Stimulated activated CD8-positive, alpha-beta memory T cell treated with anti-CD3 and anti-CD28 coated beads, Interleukin-7, amount 100 ng/mL, for 4 hours (primary cell): ENCODE measurements around the gene GPRIN3.

Source experiments
- DNase-seq, 2 donors: peaks; one replicate each; pipeline ENCODE4 v3.0.0-alpha.2; 2020; ENCODE audit warnings: low read depth in 2 of 2

GPRIN3 gene

DNA sequence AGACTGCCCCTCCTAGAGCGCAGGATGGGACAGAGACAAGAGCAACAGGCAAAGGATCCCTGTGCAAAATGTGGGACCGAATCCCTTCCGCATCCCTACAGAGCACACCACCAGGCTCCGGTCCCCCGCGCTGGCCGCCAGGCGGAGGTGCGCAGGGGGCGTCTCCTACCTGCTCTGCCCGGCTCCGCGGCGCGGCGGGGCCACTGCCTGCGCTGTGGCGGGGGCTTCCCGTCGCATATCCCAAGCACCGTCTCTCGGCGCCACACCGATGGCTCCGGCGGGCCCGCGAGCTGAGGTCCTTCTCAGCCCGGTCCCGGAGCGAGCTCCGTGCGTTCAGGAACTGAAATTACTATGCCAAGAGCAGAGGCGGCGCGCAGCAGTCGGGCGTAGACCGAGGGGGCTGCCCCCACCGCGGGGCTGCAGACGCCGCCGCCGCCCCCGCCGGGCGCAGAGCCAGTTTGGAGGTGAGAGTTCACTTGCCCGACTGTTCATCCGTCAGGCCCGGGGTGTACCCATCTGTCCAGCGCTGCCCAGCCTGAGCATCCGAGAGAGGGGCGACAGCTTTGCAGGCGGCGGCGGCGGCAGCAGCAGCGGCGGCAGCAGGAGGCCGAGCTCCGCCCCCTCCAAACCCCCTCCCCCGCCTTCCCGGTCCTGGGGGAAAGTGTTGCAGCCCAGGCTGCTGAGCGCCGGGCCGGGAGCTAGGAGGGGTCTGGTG is at the start of gene GPRIN3:
Gene GPRIN3 (minus strand): TSS at position 355 of the 715 bp plus-strand sequence. CDS start 57,690 bp downstream, outside the sequence.
- peak in 1 of 2 donors; percentile 67 for DNase-seq

DNA sequence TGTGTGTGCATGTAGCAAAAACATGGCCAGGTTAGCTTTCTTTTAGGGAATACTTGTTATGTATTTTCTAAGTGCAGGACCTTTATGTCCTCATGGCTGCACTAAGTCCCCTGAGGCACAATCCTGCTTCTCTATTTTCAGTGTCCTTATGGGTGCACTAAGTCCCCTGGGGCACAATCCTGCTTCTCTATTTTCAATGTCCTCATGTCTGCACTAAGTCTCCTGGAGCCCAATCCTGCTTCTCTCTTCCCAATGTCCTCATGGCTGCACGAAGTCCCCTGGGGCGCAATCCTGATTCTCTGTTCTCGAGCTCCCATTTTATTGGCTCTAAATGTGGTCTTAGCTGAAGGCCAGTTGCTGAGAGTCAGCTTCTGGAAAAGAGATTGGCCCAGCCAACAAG is 49.7 kb upstream of the GPRIN3 start:
- no peak for DNase-seq

DNA sequence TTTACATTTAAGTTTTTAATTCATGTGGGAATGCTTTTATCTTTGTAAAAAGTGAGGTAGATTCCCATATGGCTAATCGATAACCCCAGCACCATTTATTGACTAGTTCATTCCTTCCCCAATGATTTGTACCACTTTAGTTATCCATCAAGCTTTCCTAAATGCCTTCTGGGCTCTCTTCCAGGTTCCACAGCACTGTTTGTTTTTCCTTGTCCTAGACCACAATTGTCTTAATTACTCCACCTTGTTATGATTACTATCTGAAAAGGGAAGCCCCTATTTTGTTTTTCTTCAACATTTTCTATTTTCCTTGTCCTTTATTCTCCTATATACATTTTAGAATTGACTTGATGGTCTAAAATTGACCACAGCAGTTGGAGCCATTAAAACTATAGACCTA is 48.5 kb upstream of the GPRIN3 start:
- DNase-seq = no peak

DNA sequence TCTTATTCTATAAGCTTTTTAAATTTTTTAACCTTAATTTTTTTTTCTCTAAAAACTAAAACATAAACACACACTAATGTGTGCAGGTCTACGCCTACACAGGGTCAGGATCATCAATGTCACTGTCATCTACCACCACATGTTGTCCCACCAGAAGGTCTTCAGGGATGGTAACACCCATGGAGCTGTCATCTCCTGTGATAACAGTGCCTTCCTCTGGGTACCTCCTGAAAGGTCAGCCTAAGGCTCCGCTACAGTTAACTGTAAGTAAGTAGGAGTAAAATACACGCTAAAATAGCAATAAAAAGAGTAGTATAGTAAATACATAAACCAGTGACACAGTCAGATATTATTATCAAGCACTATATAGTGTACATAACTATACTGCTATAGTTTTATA is 45.9 kb upstream of the GPRIN3 start:
- DNase-seq = no peak

DNA sequence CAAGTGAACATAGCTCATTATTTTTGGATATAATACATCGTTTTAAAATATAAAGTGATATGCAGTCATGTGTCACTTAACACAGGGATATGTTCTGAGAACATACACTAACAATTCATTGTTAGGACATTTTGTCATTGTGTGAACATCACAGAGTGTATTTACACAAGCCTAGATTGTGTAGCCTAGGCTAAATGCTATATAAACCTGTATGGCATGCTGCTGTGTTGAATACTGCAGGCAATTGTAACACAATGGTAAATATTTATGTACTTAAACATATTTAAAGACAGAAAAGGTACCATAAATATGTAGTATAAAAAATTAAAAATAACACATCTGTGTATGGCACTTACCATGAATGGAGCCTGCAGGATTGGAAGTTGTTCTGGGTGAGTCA is 44.9 kb upstream of the GPRIN3 start:
- no peak for DNase-seq

DNA sequence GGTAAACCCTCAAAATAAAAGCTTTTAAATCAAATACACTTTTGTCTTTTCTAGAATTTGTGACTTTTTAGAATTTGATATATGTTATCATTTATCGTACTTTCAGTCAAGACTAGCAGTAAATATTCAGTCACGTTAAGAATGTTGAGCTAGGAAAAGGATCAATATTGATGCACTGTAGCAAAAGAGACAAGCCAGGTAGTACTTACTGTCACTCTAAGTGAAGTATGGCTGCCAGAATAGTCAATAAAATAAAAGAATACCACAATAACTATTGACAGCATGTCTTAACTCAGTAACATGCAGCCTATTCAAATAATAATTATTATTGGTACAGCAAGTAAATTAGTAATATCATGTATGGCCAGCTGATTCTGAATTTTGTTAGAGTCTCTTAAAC is 43.6 kb upstream of the GPRIN3 start:
- no peak for DNase-seq

DNA sequence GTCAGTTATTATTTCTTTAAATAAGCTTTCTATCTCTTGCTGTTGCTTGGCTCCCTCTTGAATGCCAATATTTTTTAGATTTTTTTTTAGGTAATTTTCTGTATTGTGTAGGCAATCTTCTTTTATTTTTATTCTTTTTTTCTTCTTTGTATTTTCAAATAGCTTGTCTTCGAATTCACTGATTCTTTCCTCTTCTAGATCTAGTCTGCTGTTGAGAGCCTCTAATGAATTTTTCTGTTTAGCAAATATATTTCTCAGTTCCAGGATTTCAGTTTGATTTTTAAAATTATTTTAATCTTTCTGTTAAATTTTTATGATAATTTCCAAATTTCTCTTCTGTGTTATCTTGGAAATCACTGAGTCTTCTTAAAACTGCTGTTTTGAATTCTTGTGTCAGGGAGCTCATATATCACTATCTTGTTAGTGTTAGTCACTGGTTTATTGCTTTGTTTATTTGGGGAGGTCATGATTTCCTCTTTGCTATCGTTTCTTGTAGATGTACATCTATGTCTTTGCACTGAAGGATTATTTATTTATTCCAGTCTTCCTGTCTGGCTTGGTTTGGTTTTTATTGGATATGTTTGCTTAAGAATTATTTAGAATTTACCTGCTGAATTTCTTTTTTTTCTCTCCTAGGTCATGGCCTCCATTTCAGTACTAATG is 39.9 kb upstream of the GPRIN3 start:
- no peak for DNase-seq

DNA sequence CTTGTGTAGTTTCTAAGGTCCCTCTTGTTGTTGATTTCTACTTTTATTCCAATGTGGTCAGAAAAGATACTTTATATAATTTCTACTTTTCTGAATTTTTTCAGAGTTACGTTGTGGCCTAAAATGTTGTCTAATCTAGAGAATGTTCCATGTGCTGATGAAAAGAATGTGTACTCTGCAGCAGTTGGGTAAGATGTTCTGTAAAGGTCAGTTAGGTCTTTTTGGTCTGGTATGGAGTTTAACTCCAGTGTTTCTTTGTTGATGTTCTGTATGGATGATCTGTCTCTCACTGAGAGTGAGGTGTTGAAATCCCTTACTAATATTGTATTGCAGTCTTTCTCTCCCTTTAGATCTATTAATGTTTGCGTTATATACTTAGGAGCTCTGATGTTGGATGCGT is 37.0 kb upstream of the GPRIN3 start:
- no peak for DNase-seq

DNA sequence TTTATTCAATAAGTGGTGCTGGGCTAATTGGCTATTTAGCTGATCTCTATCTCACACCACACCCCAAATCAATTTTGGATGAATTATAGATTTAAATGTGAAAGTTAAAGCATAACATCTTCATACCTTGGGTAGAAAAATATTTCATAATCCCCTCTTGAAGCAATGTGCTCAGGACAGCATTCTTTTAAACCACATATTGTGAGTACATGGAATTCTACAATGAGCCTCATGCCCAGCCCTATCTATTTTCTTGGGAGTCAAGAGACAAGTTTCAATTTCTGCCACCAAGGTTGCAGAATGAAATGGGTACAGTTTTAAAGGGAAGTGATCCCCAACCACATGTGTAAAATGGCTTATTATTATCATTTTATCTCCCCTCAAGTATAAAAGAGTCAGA is 30.6 kb upstream of the GPRIN3 start:
- no peak for DNase-seq

DNA sequence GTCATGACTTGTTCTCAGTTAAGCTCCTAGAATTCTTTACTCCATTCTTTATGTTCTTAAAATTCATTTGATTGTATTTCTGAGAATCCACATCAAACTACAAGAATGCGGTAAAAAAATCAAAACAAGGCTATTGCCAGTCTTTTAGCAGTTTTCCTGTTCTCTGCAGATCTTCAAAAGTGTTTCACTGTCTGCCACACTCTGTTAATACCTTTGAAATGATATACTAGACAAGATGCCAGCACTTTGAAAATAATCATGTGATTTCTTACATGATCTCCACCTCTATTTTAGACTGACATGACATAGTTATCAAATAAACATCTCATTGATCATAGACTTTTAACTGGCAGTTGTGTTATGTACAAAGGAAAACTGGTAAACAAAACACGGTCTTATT is 30.1 kb upstream of the GPRIN3 start:
- no peak for DNase-seq

DNA sequence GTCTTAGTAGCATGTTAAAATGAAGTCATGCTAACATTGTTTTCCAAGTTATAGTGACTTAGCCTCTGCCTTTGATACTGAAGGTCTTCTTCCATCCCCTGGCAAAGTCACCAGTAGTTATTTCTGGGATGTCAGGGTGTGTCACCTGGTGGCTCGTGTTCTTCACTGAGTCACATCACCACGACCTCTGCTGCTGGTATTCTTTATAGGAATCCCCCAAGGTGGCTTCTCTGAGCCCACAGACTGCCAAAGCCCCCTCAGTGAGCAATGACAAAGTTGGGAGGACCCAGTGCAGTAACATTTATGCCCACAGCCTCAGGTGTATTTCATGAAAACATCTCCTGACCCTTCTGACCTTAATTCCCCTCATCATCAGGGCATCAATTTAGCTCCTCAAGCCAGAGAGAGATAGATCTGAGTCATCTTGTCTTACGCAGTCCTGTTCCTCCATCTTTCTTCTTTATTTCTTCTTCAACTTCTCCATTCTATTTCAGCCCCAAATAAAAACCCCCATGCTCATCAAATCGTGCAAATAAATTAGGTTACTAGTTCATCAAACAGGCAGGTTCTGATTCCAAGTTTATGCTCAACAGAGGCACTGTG is 29.3 kb upstream of the GPRIN3 start:
- no peak for DNase-seq

DNA sequence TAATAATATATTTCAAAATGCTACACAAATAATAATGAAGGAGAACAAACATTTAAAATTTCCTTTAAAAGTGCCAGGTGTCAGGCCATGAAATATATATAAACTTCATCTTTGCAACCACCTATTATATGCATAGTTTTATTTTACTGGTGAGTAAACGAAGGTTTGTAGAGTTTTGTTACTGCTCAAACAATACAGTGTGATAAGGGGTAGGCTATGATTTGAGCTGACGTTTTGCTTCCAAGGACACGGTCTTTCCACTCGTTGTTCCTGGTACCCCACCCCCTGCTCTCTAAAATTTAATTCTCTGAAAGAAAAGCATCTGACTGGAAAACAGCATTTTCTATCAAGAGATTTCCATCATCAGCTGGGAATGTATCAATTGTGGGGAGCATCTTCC is 27.2 kb upstream of the GPRIN3 start:
- no peak for DNase-seq

DNA sequence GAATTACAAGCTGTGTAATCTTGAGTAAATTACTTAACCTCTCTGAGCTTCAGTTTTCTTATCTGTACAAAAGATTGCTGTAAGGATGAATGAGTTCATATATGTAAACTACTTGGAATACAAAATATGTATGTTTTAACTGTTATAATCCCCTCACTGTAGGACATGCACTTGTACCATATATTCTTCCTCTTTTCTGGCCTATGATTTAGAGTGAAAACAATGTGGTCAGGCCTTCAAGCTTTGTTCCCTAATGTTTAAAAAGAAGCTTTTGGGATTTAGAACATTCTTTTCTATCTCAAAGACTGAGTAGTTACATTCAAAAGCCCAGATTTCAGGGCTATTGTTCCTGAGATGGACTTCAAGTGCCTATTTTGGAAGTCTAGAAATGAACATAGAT is 26.7 kb upstream of the GPRIN3 start:
- DNase-seq = no peak

DNA sequence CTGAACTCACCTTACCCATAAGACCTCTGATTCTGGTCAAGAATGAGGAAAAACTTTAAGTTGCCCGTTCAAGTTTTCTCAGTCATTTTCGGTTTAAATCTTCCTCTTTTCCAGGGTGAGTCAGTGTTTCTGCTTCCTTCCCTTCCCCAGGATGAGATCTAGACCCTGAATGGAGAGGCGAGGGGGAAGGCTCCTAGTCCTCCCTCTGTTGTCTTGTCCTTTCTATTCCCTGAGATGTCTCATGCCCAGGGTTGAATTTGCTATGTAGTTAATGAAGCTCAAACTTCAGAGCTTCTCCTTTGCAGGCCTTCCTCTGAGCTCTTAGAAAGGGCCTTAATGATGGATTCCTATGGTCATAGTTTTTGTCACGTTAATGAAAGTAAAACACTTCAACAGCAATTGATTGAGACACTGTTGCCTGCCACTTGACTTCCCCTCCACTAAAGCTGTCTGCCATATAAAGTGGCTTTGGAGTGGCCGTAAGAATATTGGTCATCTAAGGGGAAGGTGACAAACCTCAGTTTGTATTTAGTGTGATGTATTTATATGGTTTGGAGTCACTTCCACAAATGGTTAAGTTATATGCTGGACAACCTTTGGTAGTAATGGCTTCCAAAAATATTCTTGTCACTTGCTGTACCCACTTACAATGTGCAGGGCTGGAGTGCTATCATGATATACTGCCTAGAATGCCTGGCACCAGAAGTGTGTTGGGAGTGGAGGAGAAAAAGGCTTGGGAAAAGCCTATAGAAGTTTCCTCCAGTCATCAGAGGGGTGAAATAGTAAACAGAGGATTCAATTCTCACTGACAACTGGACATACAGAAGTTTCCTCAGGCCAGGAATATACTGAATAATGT is 24.3 kb upstream of the GPRIN3 start:
- no peak for DNase-seq

DNA sequence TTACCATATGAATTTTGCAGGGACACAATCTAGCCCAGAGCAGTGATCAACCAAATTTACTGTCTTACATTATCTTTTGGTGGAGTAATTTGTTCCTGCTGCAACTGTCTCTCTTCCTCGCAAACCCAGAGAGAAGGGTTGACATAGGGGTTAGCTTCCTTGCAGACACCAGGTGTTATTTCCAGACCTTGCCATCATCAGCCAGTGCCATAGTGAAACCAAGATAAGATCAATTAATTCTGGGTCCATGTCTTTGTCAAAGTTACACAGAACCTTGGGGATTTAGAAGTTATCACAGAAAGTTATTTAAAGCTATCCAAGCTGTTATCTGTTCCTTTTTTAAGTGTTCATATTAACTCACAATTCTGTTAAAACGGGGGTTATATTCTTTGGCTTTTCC is 23.6 kb upstream of the GPRIN3 start:
- no peak for DNase-seq

DNA sequence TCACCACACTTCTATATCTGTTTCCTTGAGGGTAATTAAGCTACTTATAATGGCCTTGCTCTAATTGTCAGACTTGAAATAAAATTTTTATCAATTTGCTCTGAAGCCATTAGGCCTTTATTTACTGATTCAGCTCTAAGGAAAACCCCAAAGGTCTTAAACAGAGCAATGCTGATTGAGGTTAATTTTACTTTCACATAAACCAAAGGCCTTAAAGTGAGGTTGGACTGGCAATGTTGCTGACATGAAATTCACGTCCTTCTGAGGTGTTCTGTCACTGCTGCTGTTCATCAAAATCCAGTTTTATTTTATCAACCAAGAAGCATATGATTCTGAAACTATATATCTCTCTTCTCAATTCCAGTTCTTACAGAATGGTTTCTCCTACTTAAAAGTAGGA is 21.7 kb upstream of the GPRIN3 start:
- DNase-seq = no peak

DNA sequence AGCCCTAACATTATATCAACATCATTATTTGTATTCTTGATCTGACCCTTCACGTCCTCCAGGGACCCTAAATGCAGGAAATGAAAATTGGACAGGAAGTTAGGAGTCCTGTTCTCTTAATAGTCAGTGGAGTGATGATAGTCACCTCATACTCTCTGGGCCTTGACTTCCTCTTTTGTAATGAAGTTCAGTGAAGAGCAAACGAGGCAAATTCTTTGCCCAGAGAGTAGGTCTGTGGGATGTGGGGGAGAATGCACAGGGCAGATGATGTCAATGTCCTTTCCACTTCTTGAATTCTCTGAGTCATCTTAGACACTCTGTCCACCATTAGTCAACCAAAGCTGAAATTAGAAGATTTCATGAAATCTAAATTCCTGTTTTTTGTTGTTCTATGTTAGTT is 17.1 kb upstream of the GPRIN3 start:
- no peak for DNase-seq

DNA sequence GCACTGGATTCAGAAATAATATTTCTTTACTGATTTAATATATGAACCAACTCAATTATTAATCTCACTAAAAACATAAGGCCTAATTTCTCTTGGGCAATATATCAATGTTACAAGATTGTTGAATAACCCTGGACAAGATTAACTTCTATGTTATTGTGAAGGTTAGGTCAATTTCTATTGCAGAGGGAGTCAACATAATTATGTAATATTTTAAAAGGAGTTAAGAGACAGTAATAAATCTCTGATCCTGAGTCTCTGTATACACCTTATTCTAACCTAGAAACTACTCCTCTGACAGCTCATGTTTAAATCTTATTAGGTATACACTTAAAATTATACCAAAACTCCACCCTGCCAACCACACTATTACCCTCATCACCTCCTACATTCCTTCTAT is 15.1 kb upstream of the GPRIN3 start:
- DNase-seq = no peak

DNA sequence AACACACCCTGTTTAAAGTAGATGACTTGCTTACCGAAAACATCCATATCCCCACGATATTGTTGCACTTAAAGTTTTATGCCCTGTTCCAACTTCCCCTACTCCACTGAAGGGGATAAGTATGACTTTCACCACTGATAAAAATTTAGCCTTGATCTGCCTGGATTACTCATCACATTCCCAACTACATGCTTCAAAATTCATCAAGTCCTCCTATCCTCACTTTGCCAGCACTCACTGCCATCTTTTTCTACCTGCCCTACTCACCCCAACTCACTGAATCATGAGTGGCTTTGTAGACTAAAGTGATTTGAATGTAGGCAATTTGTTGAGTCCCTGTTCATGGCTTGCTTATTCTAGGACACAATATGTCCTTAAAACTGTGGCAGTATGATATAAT is 12.2 kb upstream of the GPRIN3 start:
- no peak for DNase-seq

DNA sequence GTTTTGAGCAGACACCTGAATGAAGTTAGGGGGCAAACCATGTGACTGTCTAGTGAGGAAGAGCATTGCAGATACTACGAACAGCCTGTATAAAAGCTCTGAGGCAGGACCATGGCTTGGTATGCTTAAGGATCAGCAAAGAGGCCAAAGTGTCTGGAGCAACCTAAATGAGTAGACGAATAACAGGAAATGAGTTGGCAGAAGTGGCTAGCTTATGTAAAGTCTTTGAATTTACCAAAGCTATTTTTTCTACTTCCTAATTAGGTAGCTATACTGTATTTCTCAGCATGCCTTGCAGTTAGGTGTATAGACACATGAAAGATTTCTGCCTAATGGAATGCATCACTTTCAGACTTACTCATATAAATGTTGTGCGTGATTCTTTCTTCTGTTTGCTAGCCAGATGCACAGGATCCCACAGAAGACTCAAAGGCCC is 9.3 kb upstream of the GPRIN3 start:
- no peak for DNase-seq

DNA sequence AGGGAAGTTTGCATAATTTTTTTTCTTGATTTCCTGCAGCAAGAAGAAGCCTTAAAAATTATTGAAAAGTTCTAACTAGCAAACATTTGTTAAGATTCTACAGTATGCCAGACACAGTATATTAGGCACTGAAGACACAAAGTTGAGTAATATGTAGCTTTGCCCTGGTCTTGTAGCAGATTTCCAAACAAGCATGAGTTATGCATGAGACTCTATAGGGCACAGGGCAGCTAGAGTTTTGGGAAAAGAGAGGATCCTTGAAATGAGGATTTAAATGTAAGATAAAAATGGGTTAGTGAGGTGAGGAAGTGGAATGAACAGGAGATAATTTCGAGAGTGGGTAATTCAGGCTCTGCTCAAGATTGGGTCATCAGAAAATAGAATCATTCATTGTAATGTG is 8.6 kb upstream of the GPRIN3 start:
- DNase-seq = no peak

DNA sequence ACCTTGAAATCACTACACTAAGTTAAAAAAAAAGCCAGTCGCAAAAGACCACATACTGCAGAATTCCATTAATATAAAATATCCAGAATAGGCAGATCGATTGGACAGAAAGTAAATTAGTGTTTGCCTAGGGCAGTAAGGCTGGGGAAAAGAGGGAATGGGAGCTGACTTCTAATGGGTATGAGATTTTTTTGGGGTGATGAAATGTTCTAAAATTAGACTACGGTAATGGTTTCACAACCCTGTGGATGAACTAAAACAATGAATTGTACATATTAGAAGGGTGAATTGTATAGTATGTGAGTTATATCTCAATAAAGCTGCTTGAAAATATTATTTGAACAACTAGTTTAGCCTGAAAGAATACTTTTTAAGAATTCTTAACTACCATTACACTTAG is 6.7 kb upstream of the GPRIN3 start:
- DNase-seq = no peak
